ENCODE results near the gene LRP2. TPM values are rescaled to one million over a fixed set of nuclear protein-coding genes. Genes with fewer than 3 reads are reported as not detected.
"Not testable (repeated sequence)": the region's sequence is repeated elsewhere in the genome, so short reads cannot be mapped to it uniquely, and the experiment has no call there.

The LRP2 gene
- polyA plus RNA-seq, 4 donors = 0.01 to 10.4 TPM; not detected in 2

- Histone ChIP-seq H3K27ac (ENCODE audit: low read depth in 1 of 3, low read length in 2 of 3) (no peak overlapping the region), H3K4me1 (ENCODE audit: control insufficient read depth in 3 of 3, insufficient read depth in 2 of 3, low read depth in 1 of 3, low read length in 2 of 3) (no peaks in the 10 kb centered on the region), H3K27me3 (ENCODE audit: control insufficient read depth in 3 of 3, insufficient read depth in 3 of 3, low read length in 3 of 3) (peaks cover 0 to 4% (median 0%) of the 10 kb centered on the region in 3 donors), H3K9me3 (ENCODE audit: control insufficient read depth in 2 of 2, insufficient read depth in 1 of 2, low read depth in 1 of 2, low read length in 1 of 2) (no peaks in the 10 kb centered on the region), H3K4me3 (ENCODE audit: low read depth in 1 of 3, low read length in 3 of 3) (no peak overlapping the region), H3K36me3 (ENCODE audit: control insufficient read depth in 3 of 3, insufficient read depth in 2 of 3, low read depth in 1 of 3, low read length in 3 of 3) (no peaks in the 10 kb centered on the region)
- WGBS, 3 donors = 72 to 78% (median 78%) methylated on average over 5 of the region's 5 CpGs
- DNase-seq = no peak
- no peak for FAIRE-seq
Measured at GRCh38 chr2:169344736-169345485, 17.4 kb downstream of the LRP2 start.

- Histone ChIP-seq H3K9me3 (ENCODE audit: control insufficient read depth in 2 of 2, insufficient read depth in 1 of 2, low read depth in 1 of 2, low read length in 1 of 2) (no peaks in the 10 kb centered on the region), H3K27ac (ENCODE audit: low read depth in 1 of 3, low read length in 2 of 3) (no peak overlapping the region), H3K4me3 (ENCODE audit: low read depth in 1 of 3, low read length in 3 of 3) (no peak overlapping the region), H3K4me1 (ENCODE audit: control insufficient read depth in 3 of 3, insufficient read depth in 2 of 3, low read depth in 1 of 3, low read length in 2 of 3) (no peaks in the 10 kb centered on the region), H3K36me3 (ENCODE audit: control insufficient read depth in 3 of 3, insufficient read depth in 2 of 3, low read depth in 1 of 3, low read length in 3 of 3) (no peaks in the 10 kb centered on the region), H3K27me3 (ENCODE audit: control insufficient read depth in 3 of 3, insufficient read depth in 3 of 3, low read length in 3 of 3) (peaks cover 0 to 5% (median 0%) of the 10 kb centered on the region in 3 donors)
- FAIRE-seq = no peak
- no peak for DNase-seq
Measured at GRCh38 chr2:169343202-169343601, 19.1 kb downstream of the LRP2 start.

GRCh38 chr2:169339657-169340056 lies 22.7 kb downstream of the LRP2 start:
- Histone ChIP-seq H3K27ac (ENCODE audit: low read depth in 1 of 3, low read length in 2 of 3) (no peak overlapping the region), H3K9me3 (ENCODE audit: control insufficient read depth in 2 of 2, insufficient read depth in 1 of 2, low read depth in 1 of 2, low read length in 1 of 2) (no peaks in the 10 kb centered on the region), H3K4me3 (ENCODE audit: low read depth in 1 of 3, low read length in 3 of 3) (no peak overlapping the region), H3K27me3 (ENCODE audit: control insufficient read depth in 3 of 3, insufficient read depth in 3 of 3, low read length in 3 of 3) (peaks cover 0 to 5% (median 0%) of the 10 kb centered on the region in 3 donors), H3K4me1 (ENCODE audit: control insufficient read depth in 3 of 3, insufficient read depth in 2 of 3, low read depth in 1 of 3, low read length in 2 of 3) (no peaks in the 10 kb centered on the region), H3K36me3 (ENCODE audit: control insufficient read depth in 3 of 3, insufficient read depth in 2 of 3, low read depth in 1 of 3, low read length in 3 of 3) (no peaks in the 10 kb centered on the region)
- 79 to 84% (median 81%) methylated on average over 2 of the region's 2 CpGs for WGBS, 3 donors
- FAIRE-seq (no peak), DNase-seq (no peak)

- H3K4me3 ChIP-seq (ENCODE audit: low read depth in 1 of 3, low read length in 3 of 3) = no peak overlapping the region
- 70 to 75% (median 72%) methylated on average over 5 of the region's 5 CpGs for WGBS, 3 donors
- no peaks in the 10 kb centered on the region for H3K36me3 ChIP-seq (ENCODE audit: control insufficient read depth in 3 of 3, insufficient read depth in 2 of 3, low read depth in 1 of 3, low read length in 3 of 3)
- no peak for DNase-seq
- H3K4me1 ChIP-seq (ENCODE audit: control insufficient read depth in 3 of 3, insufficient read depth in 2 of 3, low read depth in 1 of 3, low read length in 2 of 3) = no peaks in the 10 kb centered on the region
- no peak for FAIRE-seq
- H3K27me3 ChIP-seq (ENCODE audit: control insufficient read depth in 3 of 3, insufficient read depth in 3 of 3, low read length in 3 of 3) = peaks cover 0 to 5% (median 0%) of the 10 kb centered on the region in 3 donors
- H3K27ac ChIP-seq (ENCODE audit: low read depth in 1 of 3, low read length in 2 of 3) = no peak overlapping the region
- no peaks in the 10 kb centered on the region for H3K9me3 ChIP-seq (ENCODE audit: control insufficient read depth in 2 of 2, insufficient read depth in 1 of 2, low read depth in 1 of 2, low read length in 1 of 2)
Measured at GRCh38 chr2:169336695-169337094, 25.6 kb downstream of the LRP2 start.

- no peak for DNase-seq
- H3K9me3 ChIP-seq (ENCODE audit: control insufficient read depth in 2 of 2, insufficient read depth in 1 of 2, low read depth in 1 of 2, low read length in 1 of 2) = no peaks in the 10 kb centered on the region
- 72 to 74% (median 73%) methylated on average over 6 of the region's 6 CpGs for WGBS, 3 donors
- no peaks in the 10 kb centered on the region for H3K4me1 ChIP-seq (ENCODE audit: control insufficient read depth in 3 of 3, insufficient read depth in 2 of 3, low read depth in 1 of 3, low read length in 2 of 3)
- no peak overlapping the region for H3K27ac ChIP-seq (ENCODE audit: low read depth in 1 of 3, low read length in 2 of 3)
- no peaks in the 10 kb centered on the region for H3K27me3 ChIP-seq (ENCODE audit: control insufficient read depth in 3 of 3, insufficient read depth in 3 of 3, low read length in 3 of 3)
- FAIRE-seq = no peak
- H3K36me3 ChIP-seq (ENCODE audit: control insufficient read depth in 3 of 3, insufficient read depth in 2 of 3, low read depth in 1 of 3, low read length in 3 of 3) = no peaks in the 10 kb centered on the region
- H3K4me3 ChIP-seq (ENCODE audit: low read depth in 1 of 3, low read length in 3 of 3) = no peak overlapping the region
Measured at GRCh38 chr2:169330555-169331198, 31.7 kb downstream of the LRP2 start.

GRCh38 chr2:169329688-169330554 lies 32.4 kb downstream of the LRP2 start:
- FAIRE-seq (no peak), DNase-seq (no peak)
- WGBS, 3 donors = 77 to 86% (median 79%) methylated on average over 8 of the region's 8 CpGs
- Histone ChIP-seq H3K27ac (ENCODE audit: low read depth in 1 of 3, low read length in 2 of 3) (no peak overlapping the region), H3K4me1 (ENCODE audit: control insufficient read depth in 3 of 3, insufficient read depth in 2 of 3, low read depth in 1 of 3, low read length in 2 of 3) (no peaks in the 10 kb centered on the region), H3K4me3 (ENCODE audit: low read depth in 1 of 3, low read length in 3 of 3) (no peak overlapping the region), H3K27me3 (ENCODE audit: control insufficient read depth in 3 of 3, insufficient read depth in 3 of 3, low read length in 3 of 3) (no peaks in the 10 kb centered on the region), H3K36me3 (ENCODE audit: control insufficient read depth in 3 of 3, insufficient read depth in 2 of 3, low read depth in 1 of 3, low read length in 3 of 3) (no peaks in the 10 kb centered on the region), H3K9me3 (ENCODE audit: control insufficient read depth in 2 of 2, insufficient read depth in 1 of 2, low read depth in 1 of 2, low read length in 1 of 2) (no peaks in the 10 kb centered on the region)

GRCh38 chr2:169328785-169329184 lies 33.5 kb downstream of the LRP2 start:
- 91 to 96% (median 92%) methylated on average over 3 of the region's 3 CpGs for WGBS, 3 donors
- FAIRE-seq (no peak), DNase-seq (no peak)
- no peak overlapping the region for H3K4me3 ChIP-seq (ENCODE audit: low read depth in 1 of 3, low read length in 3 of 3)
- no peaks in the 10 kb centered on the region for H3K36me3 ChIP-seq (ENCODE audit: control insufficient read depth in 3 of 3, insufficient read depth in 2 of 3, low read depth in 1 of 3, low read length in 3 of 3)
- no peaks in the 10 kb centered on the region for H3K9me3 ChIP-seq (ENCODE audit: control insufficient read depth in 2 of 2, insufficient read depth in 1 of 2, low read depth in 1 of 2, low read length in 1 of 2)
- no peaks in the 10 kb centered on the region for H3K27me3 ChIP-seq (ENCODE audit: control insufficient read depth in 3 of 3, insufficient read depth in 3 of 3, low read length in 3 of 3)
- no peak overlapping the region for H3K27ac ChIP-seq (ENCODE audit: low read depth in 1 of 3, low read length in 2 of 3)
- H3K4me1 ChIP-seq (ENCODE audit: control insufficient read depth in 3 of 3, insufficient read depth in 2 of 3, low read depth in 1 of 3, low read length in 2 of 3) = peaks cover 0 to 3% (median 0%) of the 10 kb centered on the region in 3 donors

GRCh38 chr2:169327837-169328236 lies 34.5 kb downstream of the LRP2 start:
- not testable (repeated sequence) for FAIRE-seq; H3K27me3 ChIP-seq (ENCODE audit: control insufficient read depth in 3 of 3, insufficient read depth in 3 of 3, low read length in 3 of 3); H3K27ac ChIP-seq (ENCODE audit: low read depth in 1 of 3, low read length in 2 of 3); DNase-seq; H3K4me1 ChIP-seq (ENCODE audit: control insufficient read depth in 3 of 3, insufficient read depth in 2 of 3, low read depth in 1 of 3, low read length in 2 of 3); H3K36me3 ChIP-seq (ENCODE audit: control insufficient read depth in 3 of 3, insufficient read depth in 2 of 3, low read depth in 1 of 3, low read length in 3 of 3); H3K4me3 ChIP-seq (ENCODE audit: low read depth in 1 of 3, low read length in 3 of 3); H3K9me3 ChIP-seq (ENCODE audit: control insufficient read depth in 2 of 2, insufficient read depth in 1 of 2, low read depth in 1 of 2, low read length in 1 of 2)
- 77 to 97% methylated on average over 5 to 27 of the region's 33 CpGs; no CpG with 5 or more reads in 1 of the 3 donors for WGBS, 3 donors

Measured in small intestine (tissue), 7 donors.